DMS79 (cell line): ENCODE results near the gene SLC5A2.
"Not testable (repeated sequence)": the region's sequence is repeated elsewhere in the genome, so short reads cannot be mapped to it uniquely, and the experiment has no call there.

ENCODE experiments used
- DNase-seq: peaks from one replicate; lab custom pipeline; 2025; lab: John Stamatoyannopoulos, UW

The SLC5A2 gene

GRCh38 chr16:31475946-31476302 lies 7.0 kb upstream of the SLC5A2 start:
- no peak for DNase-seq

DNA sequence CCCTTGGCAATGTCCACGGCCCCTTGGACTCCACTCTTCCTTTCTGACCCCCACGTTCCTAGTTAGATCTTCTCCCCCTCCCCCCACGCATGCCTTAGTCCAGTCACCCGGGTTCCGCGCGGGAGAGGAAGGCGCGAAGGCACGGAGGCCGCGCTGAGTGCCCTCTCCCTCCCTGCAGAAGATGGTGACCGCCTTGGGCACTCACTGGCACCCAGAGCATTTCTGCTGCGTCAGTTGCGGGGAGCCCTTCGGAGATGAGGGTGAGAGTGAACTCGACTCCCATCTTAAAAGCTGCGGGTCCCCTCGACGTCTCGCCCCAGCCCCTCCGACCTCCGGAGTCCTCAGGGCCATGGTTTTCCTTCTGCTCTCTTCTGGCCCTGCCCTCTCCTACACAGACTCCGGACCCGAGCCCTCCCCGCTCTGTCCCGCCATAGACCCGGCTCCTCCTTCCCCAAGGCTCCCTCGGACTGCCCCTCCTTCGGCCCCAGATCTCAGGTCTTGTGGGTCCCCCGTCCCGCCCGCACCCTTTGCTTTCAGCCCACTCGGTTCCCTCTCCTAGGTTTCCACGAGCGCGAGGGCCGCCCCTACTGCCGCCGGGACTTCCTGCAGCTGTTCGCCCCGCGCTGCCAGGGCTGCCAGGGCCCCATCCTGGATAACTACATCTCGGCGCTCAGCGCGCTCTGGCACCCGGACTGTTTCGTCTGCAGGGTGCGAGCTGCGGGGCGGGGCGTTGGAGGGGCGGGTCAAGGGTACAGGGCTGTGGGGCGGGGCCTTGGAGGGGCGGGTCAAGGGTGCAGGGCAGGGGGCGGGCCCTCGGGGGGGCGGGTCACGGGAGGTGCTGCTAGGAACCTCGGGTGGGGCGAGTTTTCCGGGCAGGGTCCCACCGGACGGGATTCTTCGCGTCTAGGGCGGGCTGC lies 6.4 kb upstream of the SLC5A2 start:
- no peak for DNase-seq

DNA sequence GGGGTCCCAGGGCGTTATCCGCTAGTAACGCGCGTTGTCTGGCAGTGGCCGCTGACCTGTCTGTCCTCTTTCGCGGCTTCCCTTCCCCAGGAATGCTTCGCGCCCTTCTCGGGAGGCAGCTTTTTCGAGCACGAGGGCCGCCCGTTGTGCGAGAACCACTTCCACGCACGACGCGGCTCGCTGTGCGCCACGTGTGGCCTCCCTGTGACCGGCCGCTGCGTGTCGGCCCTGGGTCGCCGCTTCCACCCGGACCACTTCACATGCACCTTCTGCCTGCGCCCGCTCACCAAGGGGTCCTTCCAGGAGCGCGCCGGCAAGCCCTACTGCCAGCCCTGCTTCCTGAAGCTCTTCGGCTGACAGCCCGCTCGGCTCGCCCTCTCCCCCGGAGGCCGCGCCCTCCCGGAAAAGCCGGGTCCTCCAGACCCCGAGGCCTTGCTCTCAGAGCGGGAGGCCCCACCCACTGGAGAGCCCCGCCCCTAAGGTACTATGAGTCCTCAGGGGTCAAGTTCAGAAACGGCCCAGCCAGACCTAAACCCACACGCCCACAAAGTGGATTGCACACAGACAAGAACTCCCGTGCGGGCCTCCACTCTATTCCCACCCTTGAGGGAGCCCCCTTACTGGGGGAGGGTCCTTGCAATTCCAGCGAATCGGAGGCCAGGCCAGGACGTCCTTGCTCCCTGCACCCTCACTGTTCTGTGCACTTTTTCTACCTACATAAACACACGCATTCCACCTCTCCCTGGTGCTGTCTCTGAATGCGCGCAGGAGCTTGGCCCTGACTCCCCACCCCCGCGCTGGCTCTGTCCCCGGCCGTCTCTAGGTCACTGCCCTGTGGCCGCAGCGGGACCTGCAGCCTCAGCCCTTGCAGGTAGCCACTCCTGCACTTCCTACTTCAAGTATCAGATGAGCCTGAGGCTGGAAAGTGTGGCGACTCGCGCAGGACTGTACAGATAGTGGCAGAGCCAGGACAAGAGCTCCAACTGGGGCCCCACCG lies 5.4 kb upstream of the SLC5A2 start:
- DNase-seq: no peak

GRCh38 chr16:31478956-31479355 lies 4.0 kb upstream of the SLC5A2 start:
- no peak for DNase-seq

- no peak for DNase-seq
Observed at GRCh38 chr16:31479751-31480150, 3.2 kb upstream of the SLC5A2 start.

DNA sequence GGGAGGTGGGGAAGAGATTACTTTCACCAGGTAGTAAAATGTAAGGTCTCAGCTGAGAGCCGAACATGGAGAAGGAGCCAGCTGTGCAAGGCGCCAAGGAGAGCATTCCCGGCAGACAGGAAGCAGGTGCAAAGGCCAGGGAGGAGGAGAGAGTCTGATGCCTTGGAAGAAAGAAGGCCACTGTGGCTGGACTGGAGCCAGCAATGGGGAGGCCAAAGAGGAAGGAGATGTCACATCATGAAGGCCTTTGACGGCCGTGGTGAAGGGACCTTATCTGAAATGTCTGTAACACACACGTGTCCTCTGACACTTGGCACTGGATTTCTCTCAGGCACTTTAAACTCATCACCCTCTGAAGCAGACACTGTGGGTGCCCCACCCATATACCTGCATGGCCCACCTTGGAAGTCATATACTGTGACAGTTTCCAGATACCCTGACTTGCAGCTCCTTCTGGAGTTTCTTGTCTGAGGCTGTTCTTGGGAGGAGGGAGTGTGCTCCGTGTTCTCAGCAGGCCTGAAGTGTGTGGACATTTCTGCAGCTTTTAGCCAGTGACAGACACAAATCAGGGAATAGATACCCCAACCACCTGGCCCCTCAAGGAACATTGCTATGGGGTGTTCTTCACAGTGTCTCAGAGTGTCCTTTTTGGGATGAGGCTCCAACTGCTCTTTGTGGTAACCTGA lies 1.9 kb upstream of the SLC5A2 start:
- DNase-seq: no peak

DNA sequence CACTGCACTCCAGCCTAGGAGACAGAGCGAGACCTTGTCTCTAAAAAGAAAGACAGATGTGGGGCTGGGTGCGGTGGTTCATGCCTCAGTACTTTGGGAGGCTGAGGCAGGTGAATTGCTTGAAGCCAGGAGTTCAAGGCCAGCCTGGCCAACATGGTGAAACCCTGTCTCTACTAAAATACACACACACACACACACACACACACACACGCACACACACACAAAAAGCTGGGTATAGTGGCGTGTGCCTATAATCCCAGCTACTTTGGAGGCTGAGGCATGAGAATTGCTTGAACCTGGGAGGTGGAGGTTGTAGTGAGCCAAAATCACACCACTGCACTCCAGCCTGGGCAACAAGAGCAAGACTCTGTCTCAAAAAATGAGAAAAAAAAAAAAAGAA lies 1.1 kb downstream of the SLC5A2 start:
- DNase-seq: not testable (repeated sequence)

GRCh38 chr16:31484491-31485171 lies 1.7 kb downstream of the SLC5A2 start:
- no peak for DNase-seq

DNA sequence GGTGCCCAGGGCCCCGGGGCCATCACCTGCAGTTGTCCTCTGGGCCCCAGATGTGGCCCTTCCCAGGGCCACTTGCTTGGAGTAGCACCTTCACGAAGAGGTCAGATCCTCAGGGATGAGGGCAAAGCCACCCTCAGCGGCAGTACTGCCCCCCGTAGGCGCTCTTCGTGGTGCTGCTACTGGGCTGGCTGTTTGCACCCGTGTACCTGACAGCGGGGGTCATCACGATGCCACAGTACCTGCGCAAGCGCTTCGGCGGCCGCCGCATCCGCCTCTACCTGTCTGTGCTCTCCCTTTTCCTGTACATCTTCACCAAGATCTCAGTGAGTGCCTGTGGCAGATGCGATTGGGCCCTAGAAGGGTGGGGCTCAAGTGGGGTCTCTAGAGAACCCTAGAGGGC lies 2.6 kb downstream of the SLC5A2 start:
- DNase-seq: no peak

- DNase-seq: no peak
Observed at GRCh38 chr16:31486045-31486444, 3.1 kb downstream of the SLC5A2 start.

GRCh38 chr16:31487071-31487719 lies 4.3 kb downstream of the SLC5A2 start:
- DNase-seq: no peak

GRCh38 chr16:31487720-31488467 lies 5.0 kb downstream of the SLC5A2 start:
- peak; percentile 76 for DNase-seq

DNA sequence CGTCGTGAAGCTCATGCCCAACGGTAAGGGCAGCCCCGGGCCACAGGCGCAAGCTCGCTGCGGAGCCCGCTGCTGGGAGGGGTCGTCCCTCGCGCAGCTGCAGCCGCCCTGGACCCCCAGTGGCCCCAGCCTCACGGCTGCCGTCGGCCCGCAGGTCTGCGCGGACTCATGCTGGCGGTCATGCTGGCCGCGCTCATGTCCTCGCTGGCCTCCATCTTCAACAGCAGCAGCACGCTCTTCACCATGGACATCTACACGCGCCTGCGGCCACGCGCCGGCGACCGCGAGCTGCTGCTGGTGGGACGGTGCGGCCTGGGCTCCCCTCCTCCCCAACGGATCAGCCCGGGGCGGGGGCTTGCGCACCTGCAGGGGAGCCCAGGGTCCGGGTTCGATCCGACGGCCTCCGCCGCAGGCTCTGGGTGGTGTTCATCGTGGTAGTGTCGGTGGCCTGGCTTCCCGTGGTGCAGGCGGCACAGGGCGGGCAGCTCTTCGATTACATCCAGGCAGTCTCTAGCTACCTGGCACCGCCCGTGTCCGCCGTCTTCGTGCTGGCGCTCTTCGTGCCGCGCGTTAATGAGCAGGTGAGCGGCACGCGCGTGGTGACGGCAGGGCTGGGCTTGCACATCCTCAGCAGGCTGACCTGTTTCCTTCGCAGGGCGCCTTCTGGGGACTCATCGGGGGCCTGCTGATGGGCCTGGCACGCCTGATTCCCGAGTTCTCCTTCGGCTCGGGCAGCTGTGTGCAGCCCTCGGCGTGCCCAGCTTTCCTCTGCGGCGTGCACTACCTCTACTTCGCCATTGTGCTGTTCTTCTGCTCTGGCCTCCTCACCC lies 5.8 kb downstream of the SLC5A2 start:
- DNase-seq: no peak

DNA sequence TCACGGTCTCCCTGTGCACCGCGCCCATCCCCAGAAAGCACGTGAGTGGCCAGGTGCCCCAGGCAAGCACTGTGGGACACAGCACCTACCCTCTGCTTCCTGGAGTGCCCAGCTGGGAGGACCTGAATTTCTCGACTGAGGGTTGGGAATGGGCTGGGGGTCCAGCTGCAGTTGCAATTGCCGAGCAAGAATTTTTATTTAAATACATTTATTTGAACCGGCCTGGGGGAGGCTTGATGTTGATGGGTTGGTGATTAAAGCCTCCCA lies 6.3 kb downstream of the SLC5A2 start:
- DNase-seq: no peak

GRCh38 chr16:31489616-31490584 lies 7.0 kb downstream of the SLC5A2 start:
- DNase-seq: no peak

DNA sequence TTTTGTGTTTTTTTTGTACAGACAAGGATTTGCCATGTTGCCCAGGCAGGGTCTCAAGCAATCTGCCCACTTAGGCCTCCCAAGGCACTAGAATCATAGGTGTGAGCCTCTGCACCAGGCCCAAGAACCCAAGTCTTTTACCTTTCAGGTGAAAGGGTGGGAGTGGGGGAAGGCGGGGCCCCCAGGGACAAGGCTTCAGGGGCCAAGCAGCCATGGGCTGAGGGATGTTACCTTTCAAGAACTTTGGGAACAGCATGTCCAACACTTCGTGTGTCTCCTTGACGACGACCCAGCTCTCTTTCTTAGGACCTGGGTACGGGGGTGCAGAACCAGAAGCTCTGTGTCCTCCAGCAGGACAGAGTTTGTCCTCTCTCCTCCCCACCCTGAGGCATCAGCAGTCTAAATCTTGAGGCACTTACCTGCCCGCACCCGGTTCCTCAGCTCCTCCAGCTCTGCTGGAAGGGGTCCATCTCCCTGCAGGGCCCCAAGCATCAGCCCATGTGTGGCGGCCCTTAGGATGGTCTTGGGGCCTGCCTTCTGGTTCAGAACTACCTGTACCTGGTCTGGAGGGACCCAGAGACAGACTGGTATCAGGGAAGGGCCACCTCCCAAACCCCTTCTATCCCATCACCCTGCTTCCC lies 9.0 kb downstream of the SLC5A2 start:
- DNase-seq: no peak

GRCh38 chr16:31493506-31494125 lies 10.7 kb downstream of the SLC5A2 start:
- no peak for DNase-seq

GRCh38 chr16:31496670-31497069 lies 13.7 kb downstream of the SLC5A2 start:
- DNase-seq: no peak
